CD4-positive, alpha-beta T cell treated with Interleukin-15 for 4 hours (primary cell): Measurements from ENCODE around the gene DDX5.
"Not testable (repeated sequence)": the region's sequence is repeated elsewhere in the genome, so short reads cannot be mapped to it uniquely, and the experiment has no call there.

ENCODE experiments used
- DNase-seq: peaks from one replicate; pipeline ENCODE4 v3.0.0-alpha.2; 2020; ENCODE audit warnings: low spot score

DDX5 gene

GRCh38 chr17:64507413-64507782 lies 1.3 kb upstream of the DDX5 start:
- DNase-seq = peak; percentile 74

- DNase-seq = peak; percentile 97
Measured at GRCh38 chr17:64506576-64507412, 705 bp upstream of the DDX5 start, which contains the start of gene CEP95. CEP95 (plus strand) TSS chr17:64506977; CDS start chr17:64507098, 121 bp downstream.

GRCh38 chr17:64505340-64506200 lies 519 bp downstream of the DDX5 start:
- DNase-seq = peak; percentile 93

GRCh38 chr17:64504769-64505339 lies 1.2 kb downstream of the DDX5 start:
- DNase-seq = no peak

GRCh38 chr17:64503821-64504768 lies 2.0 kb downstream of the DDX5 start:
- DNase-seq = no peak

- DNase-seq = no peak
Measured at GRCh38 chr17:64503341-64503740, 2.7 kb downstream of the DDX5 start.

GRCh38 chr17:64502809-64503208 lies 3.3 kb downstream of the DDX5 start:
- no peak for DNase-seq

- DNase-seq = no peak
Measured at GRCh38 chr17:64502021-64502420, 4.1 kb downstream of the DDX5 start.

- DNase-seq = no peak
Measured at GRCh38 chr17:64500862-64501765, 5.0 kb downstream of the DDX5 start.

- DNase-seq = no peak
Measured at GRCh38 chr17:64500487-64500859, 5.6 kb downstream of the DDX5 start.

- DNase-seq = no peak
Measured at GRCh38 chr17:64499805-64500486, 6.1 kb downstream of the DDX5 start.

GRCh38 chr17:64498308-64499203 lies 7.5 kb downstream of the DDX5 start:
- DNase-seq = no peak

- DNase-seq = no peak
Measured at GRCh38 chr17:64497565-64498035, 8.5 kb downstream of the DDX5 start.

- DNase-seq = peak; percentile 95
Measured at GRCh38 chr17:64496786-64497564, 9.1 kb downstream of the DDX5 start, which contains the start of gene POLG2. POLG2 (minus strand) TSS chr17:64497054; CDS start chr17:64496968, 86 bp downstream.

- peak; percentile 14 for DNase-seq
Measured at GRCh38 chr17:64496348-64496785, 9.7 kb downstream of the DDX5 start.

GRCh38 chr17:64495300-64495699 lies 10.8 kb downstream of the DDX5 start:
- DNase-seq = not testable (repeated sequence)

GRCh38 chr17:64494121-64494520 lies 12.0 kb downstream of the DDX5 start:
- no peak for DNase-seq
